GM10266 (cell line): ENCODE results near the gene SOWAHC.

Source experiments
- DNase-seq: peaks from one replicate; pipeline ENCODE4 v3.0.0; 2012; ENCODE audit errors: extremely low spot score
- TF ChIP-seq, protein P1 (sequence below): IDR thresholded peaks from 2 replicates; pipeline ENCODE4 v1.5.1; 2012; ENCODE audit warnings: mild to moderate bottlenecking, low read depth; ENCODE audit not compliant: control insufficient read depth, insufficient read depth; ENCODE audit errors: missing control alignments

SOWAHC gene

DNA sequence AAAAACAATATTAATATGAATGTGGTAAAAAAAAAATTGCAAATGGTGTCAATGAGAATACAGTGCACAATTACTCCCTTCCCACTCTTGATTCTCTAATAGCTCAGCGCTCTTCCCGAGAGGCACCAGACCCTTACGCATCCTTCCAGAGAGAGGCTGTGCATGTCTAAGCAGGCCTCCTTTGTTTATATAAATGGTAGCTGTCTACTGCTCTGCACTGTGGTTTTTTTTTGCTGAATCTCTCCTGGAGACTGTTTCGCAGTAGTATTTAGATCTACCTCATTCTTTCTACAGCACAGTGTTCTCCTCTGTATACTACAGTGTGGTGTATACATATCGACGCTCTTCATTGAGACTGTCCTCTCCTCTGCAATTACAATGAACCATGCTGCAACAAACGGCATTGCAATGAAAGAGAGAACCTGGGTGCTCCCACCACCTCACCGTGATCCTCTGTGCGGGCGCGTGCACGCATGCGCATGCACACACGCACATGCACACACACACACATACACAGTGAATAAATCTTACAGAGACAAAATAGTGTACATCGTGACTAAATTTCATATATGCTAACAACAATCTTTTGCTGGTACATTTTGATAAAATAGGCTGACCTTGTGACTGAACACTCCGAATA, 19.8 kb upstream of the SOWAHC start:
- TF ChIP-seq, protein P1, sequence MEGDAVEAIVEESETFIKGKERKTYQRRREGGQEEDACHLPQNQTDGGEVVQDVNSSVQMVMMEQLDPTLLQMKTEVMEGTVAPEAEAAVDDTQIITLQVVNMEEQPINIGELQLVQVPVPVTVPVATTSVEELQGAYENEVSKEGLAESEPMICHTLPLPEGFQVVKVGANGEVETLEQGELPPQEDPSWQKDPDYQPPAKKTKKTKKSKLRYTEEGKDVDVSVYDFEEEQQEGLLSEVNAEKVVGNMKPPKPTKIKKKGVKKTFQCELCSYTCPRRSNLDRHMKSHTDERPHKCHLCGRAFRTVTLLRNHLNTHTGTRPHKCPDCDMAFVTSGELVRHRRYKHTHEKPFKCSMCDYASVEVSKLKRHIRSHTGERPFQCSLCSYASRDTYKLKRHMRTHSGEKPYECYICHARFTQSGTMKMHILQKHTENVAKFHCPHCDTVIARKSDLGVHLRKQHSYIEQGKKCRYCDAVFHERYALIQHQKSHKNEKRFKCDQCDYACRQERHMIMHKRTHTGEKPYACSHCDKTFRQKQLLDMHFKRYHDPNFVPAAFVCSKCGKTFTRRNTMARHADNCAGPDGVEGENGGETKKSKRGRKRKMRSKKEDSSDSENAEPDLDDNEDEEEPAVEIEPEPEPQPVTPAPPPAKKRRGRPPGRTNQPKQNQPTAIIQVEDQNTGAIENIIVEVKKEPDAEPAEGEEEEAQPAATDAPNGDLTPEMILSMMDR: no peak
- DNase-seq: no peak

DNA sequence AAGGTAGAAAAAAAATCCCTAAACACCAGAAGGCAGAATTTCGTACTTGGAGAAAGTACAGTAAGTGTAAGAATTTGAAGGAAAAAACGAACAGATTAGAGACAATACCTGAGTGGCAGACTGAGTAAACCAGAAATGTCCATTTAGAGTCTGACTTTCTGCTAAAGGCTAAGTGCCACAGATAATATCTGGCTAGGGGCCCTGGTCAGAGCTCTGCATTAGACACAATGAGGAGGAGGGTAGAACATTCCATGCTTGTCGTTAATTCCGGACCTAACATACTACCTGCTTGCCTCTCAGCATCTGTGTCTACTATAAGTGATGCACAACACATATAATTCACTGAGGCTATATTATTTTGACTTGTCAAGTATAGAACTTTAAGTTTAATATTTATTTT, 18.5 kb upstream of the SOWAHC start:
- DNase-seq: no peak
- TF ChIP-seq, protein P1: no peak

DNA sequence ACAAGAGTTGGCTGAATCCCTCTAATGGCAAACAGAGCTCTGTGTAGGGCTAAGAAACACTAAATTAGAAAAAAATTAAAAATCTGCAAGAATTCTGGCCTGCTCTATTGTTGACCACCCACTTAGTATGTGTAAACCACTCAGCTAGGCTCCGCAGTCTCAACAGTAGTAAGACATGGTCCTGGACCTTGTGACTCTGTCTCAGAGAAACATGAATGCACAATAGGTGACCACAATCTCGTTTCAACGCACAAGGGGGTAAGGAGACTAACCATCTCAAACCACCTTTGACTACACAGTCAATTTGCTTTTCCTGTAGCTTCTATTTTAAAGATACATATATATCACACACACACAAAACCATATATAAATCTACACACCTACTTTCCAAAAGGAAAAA, 16.9 kb upstream of the SOWAHC start:
- no peak for DNase-seq
- TF ChIP-seq, protein P1: no peak

DNA sequence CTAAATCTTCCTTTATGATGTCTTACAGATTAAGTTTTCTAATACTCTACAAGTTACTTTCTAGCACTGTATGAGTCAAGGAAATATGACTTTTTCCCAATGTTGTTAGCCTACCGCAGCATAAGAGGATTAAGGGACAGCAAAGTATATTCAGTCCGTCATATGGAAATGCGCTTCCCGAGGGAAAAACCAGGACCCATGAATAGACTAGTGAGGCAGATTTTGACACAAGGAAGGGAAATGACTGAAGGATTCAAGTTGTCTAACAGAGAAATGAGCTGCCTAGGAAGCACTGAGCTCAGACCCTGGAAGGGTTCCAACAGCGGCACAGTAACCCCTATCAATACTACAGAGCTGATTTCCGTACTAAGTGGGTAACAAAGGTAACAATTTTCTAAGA, 12.4 kb upstream of the SOWAHC start:
- no peak for DNase-seq
- TF ChIP-seq, protein P1: no peak

DNA sequence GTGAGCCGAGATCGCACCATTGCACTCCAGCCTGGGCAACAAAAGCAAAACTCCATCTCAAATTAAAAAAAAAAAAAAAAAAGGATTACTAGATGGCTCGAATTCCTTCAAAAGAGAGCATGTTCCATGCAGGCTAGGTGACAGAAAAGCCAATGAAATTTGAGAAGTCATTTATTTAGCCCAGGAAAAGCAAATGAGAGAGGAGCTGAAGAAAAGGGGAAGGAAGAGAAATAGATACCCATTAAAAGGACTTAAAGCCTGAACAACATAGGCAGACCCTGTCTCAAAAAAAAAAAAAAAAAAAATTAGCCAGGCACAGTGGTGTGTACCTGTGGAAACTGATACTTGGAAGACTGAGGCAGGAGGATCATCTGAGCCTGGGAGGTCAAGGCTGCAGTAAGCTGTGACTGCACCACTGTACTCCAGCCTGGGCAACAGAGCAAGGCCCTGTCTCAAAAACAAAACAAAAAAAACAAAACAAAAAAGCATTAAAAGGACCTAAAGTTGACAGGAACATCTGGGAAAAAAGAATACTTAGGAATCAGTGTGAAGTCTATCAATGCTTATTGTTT, 11.5 kb upstream of the SOWAHC start:
- TF ChIP-seq, protein P1: no peak

DNA sequence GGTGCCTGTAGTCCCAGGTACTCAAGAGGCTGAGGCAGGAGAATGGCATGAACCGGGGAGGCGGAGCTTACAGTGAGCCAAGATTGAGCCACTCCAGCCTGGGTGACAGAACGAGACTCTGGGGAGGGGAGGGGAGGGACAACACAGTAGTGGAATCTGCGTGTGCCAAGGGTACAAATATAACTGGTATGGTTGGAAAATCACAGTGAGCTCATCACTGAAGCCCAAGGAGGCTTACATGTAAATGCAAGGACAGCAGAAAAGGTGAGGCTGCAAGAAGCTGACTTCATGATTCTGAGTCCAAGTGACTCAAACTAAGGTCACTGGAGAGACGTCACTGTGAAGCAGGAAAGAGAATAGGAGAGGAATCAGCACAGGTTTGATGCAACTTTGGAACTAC, 9.6 kb upstream of the SOWAHC start:
- TF ChIP-seq, protein P1: no peak
- DNase-seq: no peak

More for the DNA sequence above, 11.5 kb upstream of the SOWAHC start:
- no peak for DNase-seq

DNA sequence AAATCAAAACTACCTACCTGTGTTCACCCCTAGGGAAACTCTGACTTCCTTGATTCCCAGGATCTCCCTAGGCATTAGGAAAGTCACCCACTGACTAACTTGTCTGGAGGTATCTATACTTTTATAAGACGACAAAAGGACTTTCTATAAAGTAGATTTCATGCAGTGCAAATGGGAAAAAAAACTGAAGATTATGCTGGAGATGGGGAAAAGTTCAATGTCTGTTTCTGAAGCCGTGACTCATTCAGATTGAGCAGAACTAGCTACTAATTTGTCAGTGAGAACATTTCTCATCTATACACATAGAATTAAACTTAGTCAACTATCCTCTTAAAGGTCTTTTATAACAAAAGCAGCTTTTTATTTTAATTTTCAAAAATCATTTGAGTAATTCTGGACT, 6.4 kb upstream of the SOWAHC start:
- TF ChIP-seq, protein P1: no peak
- no peak for DNase-seq
